ENCODE results near the gene KMT2C.

The KMT2C gene

GRCh38 chr7:152180048-152180447 is 255.8 kb downstream of the KMT2C start:
- H3K36me3 ChIP-seq (ENCODE audit: low read length): peaks cover 42% of the 10 kb centered on the region
- H3K9me2 ChIP-seq (replicated peaks; ENCODE audit: insufficient read depth, low read length): no peaks in the 10 kb centered on the region
- no peak for TF ChIP-seq EZH2phosphoT487 (conservative IDR thresholded peaks at IDR 0.05; ENCODE audit: low read length)
- TF ChIP-seq, protein P1, sequence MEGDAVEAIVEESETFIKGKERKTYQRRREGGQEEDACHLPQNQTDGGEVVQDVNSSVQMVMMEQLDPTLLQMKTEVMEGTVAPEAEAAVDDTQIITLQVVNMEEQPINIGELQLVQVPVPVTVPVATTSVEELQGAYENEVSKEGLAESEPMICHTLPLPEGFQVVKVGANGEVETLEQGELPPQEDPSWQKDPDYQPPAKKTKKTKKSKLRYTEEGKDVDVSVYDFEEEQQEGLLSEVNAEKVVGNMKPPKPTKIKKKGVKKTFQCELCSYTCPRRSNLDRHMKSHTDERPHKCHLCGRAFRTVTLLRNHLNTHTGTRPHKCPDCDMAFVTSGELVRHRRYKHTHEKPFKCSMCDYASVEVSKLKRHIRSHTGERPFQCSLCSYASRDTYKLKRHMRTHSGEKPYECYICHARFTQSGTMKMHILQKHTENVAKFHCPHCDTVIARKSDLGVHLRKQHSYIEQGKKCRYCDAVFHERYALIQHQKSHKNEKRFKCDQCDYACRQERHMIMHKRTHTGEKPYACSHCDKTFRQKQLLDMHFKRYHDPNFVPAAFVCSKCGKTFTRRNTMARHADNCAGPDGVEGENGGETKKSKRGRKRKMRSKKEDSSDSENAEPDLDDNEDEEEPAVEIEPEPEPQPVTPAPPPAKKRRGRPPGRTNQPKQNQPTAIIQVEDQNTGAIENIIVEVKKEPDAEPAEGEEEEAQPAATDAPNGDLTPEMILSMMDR (IDR thresholded peaks at IDR 0.05; ENCODE audit: insufficient read depth, low read length, poor library complexity, severe bottlenecking): no peak
- no peaks in the 10 kb centered on the region; the same call in 1 of the 2 replicates for H3F3A ChIP-seq (ENCODE audit: insufficient read depth)
- H3K4me3 ChIP-seq (ENCODE audit: insufficient read depth, low read length, poor library complexity, severe bottlenecking): no peak overlapping the region
- no peak overlapping the region for H3K27ac ChIP-seq (ENCODE audit: low read depth, low read length)
- H3K4me2 ChIP-seq (ENCODE audit: low read depth, low read length, poor library complexity, severe bottlenecking): no peak overlapping the region
- no peak overlapping the region for H3K9ac ChIP-seq (ENCODE audit: low read length)
- no peaks in the 10 kb centered on the region for H4K20me1 ChIP-seq (ENCODE audit: low read depth, low read length)
- no peak overlapping the region for H2AFZ ChIP-seq (ENCODE audit: low read depth, low read length, severe bottlenecking)
- no peaks in the 10 kb centered on the region for H3K79me2 ChIP-seq (ENCODE audit: insufficient read depth, low read length)
- H3K9me3 ChIP-seq (ENCODE audit: insufficient read depth, low read length): no peaks in the 10 kb centered on the region
- H3K27me3 ChIP-seq (ENCODE audit: low read length): no peaks in the 10 kb centered on the region

GRCh38 chr7:152178405-152179058 is 257.3 kb downstream of the KMT2C start:
- Histone ChIP-seq H3K9ac (ENCODE audit: low read length) (no peak overlapping the region), H4K20me1 (ENCODE audit: low read depth, low read length) (no peaks in the 10 kb centered on the region), H3K79me2 (ENCODE audit: insufficient read depth, low read length) (no peaks in the 10 kb centered on the region), H3K4me3 (ENCODE audit: insufficient read depth, low read length, poor library complexity, severe bottlenecking) (no peak overlapping the region), H3K36me3 (ENCODE audit: low read length) (peaks cover 50% of the 10 kb centered on the region), H3F3A (ENCODE audit: insufficient read depth) (peaks cover 6% of the 10 kb centered on the region; the same call in 1 of the 2 replicates), H3K27me3 (ENCODE audit: low read length) (no peaks in the 10 kb centered on the region), H2AFZ (ENCODE audit: low read depth, low read length, severe bottlenecking) (no peak overlapping the region), H3K4me2 (ENCODE audit: low read depth, low read length, poor library complexity, severe bottlenecking) (no peak overlapping the region), H3K27ac (ENCODE audit: low read depth, low read length) (no peak overlapping the region), H3K9me2 (replicated peaks; ENCODE audit: insufficient read depth, low read length) (no peaks in the 10 kb centered on the region), H3K9me3 (ENCODE audit: insufficient read depth, low read length) (no peaks in the 10 kb centered on the region)
- TF ChIP-seq, protein P1 (IDR thresholded peaks at IDR 0.05; ENCODE audit: insufficient read depth, low read length, poor library complexity, severe bottlenecking): no peak
- TF ChIP-seq EZH2phosphoT487 (conservative IDR thresholded peaks at IDR 0.05; ENCODE audit: low read length): no peak

GRCh38 chr7:152177681-152178404 is 258.0 kb downstream of the KMT2C start:
- Histone ChIP-seq H4K20me1 (ENCODE audit: low read depth, low read length) (no peaks in the 10 kb centered on the region), H3K9me2 (replicated peaks; ENCODE audit: insufficient read depth, low read length) (no peaks in the 10 kb centered on the region), H3K36me3 (ENCODE audit: low read length) (peaks cover 54% of the 10 kb centered on the region), H3K9ac (ENCODE audit: low read length) (no peak overlapping the region), H2AFZ (ENCODE audit: low read depth, low read length, severe bottlenecking) (no peak overlapping the region), H3K4me2 (ENCODE audit: low read depth, low read length, poor library complexity, severe bottlenecking) (no peak overlapping the region), H3K27ac (ENCODE audit: low read depth, low read length) (no peak overlapping the region), H3K4me3 (ENCODE audit: insufficient read depth, low read length, poor library complexity, severe bottlenecking) (no peak overlapping the region), H3F3A (ENCODE audit: insufficient read depth) (peaks cover 6% of the 10 kb centered on the region; the same call in 1 of the 2 replicates), H3K27me3 (ENCODE audit: low read length) (no peaks in the 10 kb centered on the region), H3K9me3 (ENCODE audit: insufficient read depth, low read length) (no peaks in the 10 kb centered on the region), H3K79me2 (ENCODE audit: insufficient read depth, low read length) (no peaks in the 10 kb centered on the region)
- TF ChIP-seq, protein P1 (IDR thresholded peaks at IDR 0.05; ENCODE audit: insufficient read depth, low read length, poor library complexity, severe bottlenecking): no peak
- no peak for TF ChIP-seq EZH2phosphoT487 (conservative IDR thresholded peaks at IDR 0.05; ENCODE audit: low read length)
